Measurements from ENCODE around the gene ZNF282.

Gene ZNF282

GRCh38 chr7:149239345-149240143 lies 44.2 kb downstream of the ZNF282 start, which contains the start of gene ZNF212 (continued):
- 0 out of 2 replicates have a peak, but pooled peaks have one; percentile 54 for TF ChIP-seq ZNF600 (tag by site-specific recombination; IDR thresholded peaks at IDR 0.05)
- no peak for TF ChIP-seq ZNF785 (tag by site-specific recombination; IDR thresholded peaks at IDR 0.05)
- 0 out of 2 replicates have a peak, but pooled peaks have one; percentile 46 for TF ChIP-seq KLF7 (tag by site-specific recombination; IDR thresholded peaks at IDR 0.05; ENCODE audit: borderline replicate concordance)
- peak; percentile 40; the same call in 1 of the 2 replicates for TF ChIP-seq ZNF777 (tag by site-specific recombination; IDR thresholded peaks at IDR 0.05; ENCODE audit: borderline replicate concordance)
- no peak for TF ChIP-seq BCL11B (tag by site-specific recombination; IDR thresholded peaks at IDR 0.05; ENCODE audit: low read depth)
- TF ChIP-seq ZNF157 (tag by site-specific recombination; IDR thresholded peaks at IDR 0.05) = no peak
- peak; percentile 78; the same call in 1 of the 2 replicates for TF ChIP-seq ZFP37 (tag by site-specific recombination; IDR thresholded peaks at IDR 0.05)
- no peak for TF ChIP-seq ZNF184 (tag by site-specific recombination; IDR thresholded peaks at IDR 0.05)
- no peak; the same call in 1 of the 2 replicates for TF ChIP-seq OSR2 (tag by site-specific recombination; IDR thresholded peaks at IDR 0.05)

DNA sequence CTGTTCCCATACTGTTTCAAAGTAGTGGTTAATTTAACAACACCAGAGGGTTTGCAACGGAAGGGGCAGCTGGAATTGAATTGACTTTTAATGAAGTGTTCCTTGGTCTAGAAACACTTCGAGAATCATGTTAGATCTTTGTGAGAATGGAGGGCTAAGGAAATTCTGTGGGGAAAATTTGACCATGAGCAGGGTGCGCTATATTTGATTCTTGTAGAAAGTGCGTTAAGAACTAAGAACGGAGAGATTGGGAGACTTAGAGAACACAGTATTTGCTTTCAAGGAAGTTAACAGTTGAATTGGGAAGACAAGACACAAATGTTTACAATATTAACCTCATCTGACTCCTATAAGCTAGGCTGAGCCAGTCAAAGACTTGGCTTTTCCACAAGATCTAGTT lies 45.3 kb downstream of the ZNF282 start:
- H3K4me1 ChIP-seq (ENCODE audit: control insufficient read depth, insufficient read depth, low read length) = 0 out of 2 replicates have a peak, but pooled peaks cover 2% of the 10 kb centered on the region
- peak overlapping the region; percentile 70 for H3K4me3 ChIP-seq (ENCODE audit: low read depth, low read length)
- H3K36me3 ChIP-seq (ENCODE audit: control insufficient read depth in 2 of 2, insufficient read depth in 1 of 2, low read length in 2 of 2) = peaks cover 0 to 10% of the 10 kb centered on the region in 2 experiments; a peak in 1 of 3 replicates
- ChIA-PET CTCF (interaction anchor here (0.5 kb wide), 1 partner anchor 141 kb away, joined by 3 read pairs; no protein-coding TSS in a partner anchor), POLR2A (interaction anchor here (0.7 to 1.3 kb wide), 2 partner anchors 20 to 44 kb away, joined by 3 to 5 read pairs; no protein-coding TSS in a partner anchor)
- no peak overlapping the region for H3K27ac ChIP-seq (ENCODE audit: extremely low read depth, low read depth, low read length)
- no peaks in the 10 kb centered on the region for H3K9me3 ChIP-seq (ENCODE audit: control insufficient read depth, insufficient read depth, low read depth, low read length)
- peak; percentile 86 for TF ChIP-seq ZNF707 (tag by site-specific recombination; IDR thresholded peaks at IDR 0.05)
- TF ChIP-seq MEIS1 (CRISPR knock-in tag; IDR thresholded peaks at IDR 0.05; ENCODE audit: borderline replicate concordance) = no peak
- no peak for TF ChIP-seq ZNF501 (tag by site-specific recombination; IDR thresholded peaks at IDR 0.05)
- TF ChIP-seq ZNF433 (tag by site-specific recombination; IDR thresholded peaks at IDR 0.05; ENCODE audit: low read depth) = no peak
- no peak for TF ChIP-seq ZBTB48 (tag by site-specific recombination; IDR thresholded peaks at IDR 0.05)
- no peak for TF ChIP-seq ZBTB1 (tag by site-specific recombination; IDR thresholded peaks at IDR 0.05)

- H3K4me1 ChIP-seq (ENCODE audit: control insufficient read depth, insufficient read depth, low read length) = 0 out of 2 replicates have a peak, but pooled peaks cover 2% of the 10 kb centered on the region
- no peak overlapping the region for H3K4me3 ChIP-seq (ENCODE audit: low read depth, low read length)
- POLR2A ChIA-PET = no interaction called here
- no peak overlapping the region for H3K27ac ChIP-seq (ENCODE audit: extremely low read depth, low read depth, low read length)
- CTCF ChIA-PET = interaction anchor here (0.9 to 1.2 kb wide), 2 partner anchors 8 to 10 kb away, joined by 3 to 4 read pairs; no protein-coding TSS in a partner anchor
- no peak for TF ChIP-seq ZNF670 (tag by site-specific recombination; IDR thresholded peaks at IDR 0.05; ENCODE audit: low read depth)
- TF ChIP-seq ZNF610 (tag by site-specific recombination; IDR thresholded peaks at IDR 0.05; ENCODE audit: borderline replicate concordance) = no peak
- TF ChIP-seq ZNF560 (tag by site-specific recombination; IDR thresholded peaks at IDR 0.05; ENCODE audit: borderline replicate concordance) = no peak
- TF ChIP-seq SCRT1 (tag by site-specific recombination; IDR thresholded peaks at IDR 0.05; ENCODE audit: borderline replicate concordance) = no peak
- no peak for TF ChIP-seq IKZF3 (tag by site-specific recombination; IDR thresholded peaks at IDR 0.05)
- no peak for TF ChIP-seq ZNF433 (tag by site-specific recombination; IDR thresholded peaks at IDR 0.05; ENCODE audit: low read depth)
- TF ChIP-seq, protein P1, sequence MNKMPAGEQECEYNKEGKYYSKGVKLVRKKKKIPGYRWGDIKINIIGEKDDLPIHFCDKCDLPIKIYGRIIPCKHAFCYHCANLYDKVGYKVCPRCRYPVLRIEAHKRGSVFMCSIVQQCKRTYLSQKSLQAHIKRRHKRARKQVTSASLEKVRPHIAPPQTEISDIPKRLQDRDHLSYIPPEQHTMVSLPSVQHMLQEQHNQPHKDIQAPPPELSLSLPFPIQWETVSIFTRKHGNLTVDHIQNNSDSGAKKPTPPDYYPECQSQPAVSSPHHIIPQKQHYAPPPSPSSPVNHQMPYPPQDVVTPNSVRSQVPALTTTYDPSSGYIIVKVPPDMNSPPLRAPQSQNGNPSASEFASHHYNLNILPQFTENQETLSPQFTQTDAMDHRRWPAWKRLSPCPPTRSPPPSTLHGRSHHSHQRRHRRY (tag by site-specific recombination; IDR thresholded peaks at IDR 0.05) = no peak
- no peak for TF ChIP-seq FEZF1 (tag by site-specific recombination; IDR thresholded peaks at IDR 0.05)
- H3K9me3 ChIP-seq (ENCODE audit: control insufficient read depth, insufficient read depth, low read depth, low read length) = no peaks in the 10 kb centered on the region
- H3K36me3 ChIP-seq (ENCODE audit: control insufficient read depth in 2 of 2, insufficient read depth in 1 of 2, low read length in 2 of 2) = peaks cover 0 to 10% of the 10 kb centered on the region in 2 experiments; a peak in 1 of 3 replicates
These were observed 46.4 kb downstream of the ZNF282 start for GRCh38 chr7:149241696-149242095.

Measured in HEK293 (cell line).